Stimulated activated CD4-positive, alpha-beta T cell treated with anti-CD3 and anti-CD28 coated beads, Interleukin-1b, Interleukin-23, amount 100 ng/mL, for 4 hours (primary cell): ENCODE results near the gene RIPOR1.

Experiments
- DNase-seq, 2 donors: peaks; one replicate each; pipeline ENCODE4 v3.0.0-alpha.2; 2020; ENCODE audit warnings: low read depth in 2 of 2

Gene RIPOR1

DNA sequence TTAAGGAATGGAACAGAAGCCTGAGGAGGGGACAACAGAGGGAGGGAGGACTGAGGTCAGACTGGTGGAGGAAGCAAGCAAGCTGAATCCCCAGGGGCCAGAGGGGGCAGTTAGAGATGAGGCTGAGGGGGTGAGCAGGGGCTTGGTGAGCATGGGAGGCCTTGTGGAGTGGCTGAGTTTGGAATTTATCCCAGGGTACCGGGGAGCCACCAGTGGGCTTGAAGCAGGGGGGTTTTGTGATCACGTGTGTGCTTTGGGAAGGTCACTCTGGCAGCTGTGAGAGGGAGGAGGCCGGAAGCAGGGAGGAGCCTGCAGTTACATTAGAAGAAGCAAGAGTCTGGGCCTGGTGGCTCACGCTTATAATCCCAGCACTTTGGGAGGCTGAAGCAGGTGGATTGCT lies 23.8 kb downstream of the RIPOR1 start:
- no peak for DNase-seq

DNA sequence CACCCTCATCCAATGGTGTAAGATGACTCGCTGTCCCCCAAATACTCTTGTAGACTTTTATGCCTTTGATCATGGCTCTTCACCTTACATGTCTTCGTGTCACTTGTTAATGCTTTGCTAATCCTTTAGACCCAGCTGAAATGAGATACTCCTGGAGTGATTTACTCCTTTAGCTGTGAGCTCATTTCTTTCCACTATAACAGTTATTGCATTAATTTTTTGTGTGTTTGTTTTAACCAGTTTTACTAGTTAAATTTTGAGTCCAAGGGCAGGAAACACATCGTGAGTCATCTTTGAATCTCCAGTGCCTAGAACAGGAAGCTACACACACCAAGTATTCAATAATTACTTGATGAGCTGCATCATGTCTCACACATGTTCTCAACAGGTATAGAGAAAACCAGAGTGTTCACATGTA lies 27.2 kb downstream of the RIPOR1 start:
- no peak for DNase-seq

DNA sequence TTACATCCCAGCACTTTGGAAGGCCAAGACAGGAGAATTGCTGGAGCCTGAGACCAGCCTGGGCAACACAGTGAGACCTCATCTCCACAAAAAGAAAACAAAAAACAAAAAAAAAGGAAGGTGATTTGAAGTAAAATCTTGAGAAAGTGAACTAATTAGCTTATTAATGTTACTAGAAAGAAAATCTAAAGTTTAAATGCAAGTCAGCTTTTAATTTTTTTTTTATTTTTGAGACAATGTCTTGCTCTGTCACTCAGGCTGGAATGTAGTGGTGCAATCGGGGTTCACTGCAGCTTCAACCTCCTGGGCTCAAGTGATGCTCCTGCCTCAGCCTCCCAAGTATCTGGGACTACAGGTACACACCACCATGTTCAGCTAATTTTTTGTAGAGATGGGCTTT lies 30.2 kb downstream of the RIPOR1 start:
- no peak for DNase-seq

DNA sequence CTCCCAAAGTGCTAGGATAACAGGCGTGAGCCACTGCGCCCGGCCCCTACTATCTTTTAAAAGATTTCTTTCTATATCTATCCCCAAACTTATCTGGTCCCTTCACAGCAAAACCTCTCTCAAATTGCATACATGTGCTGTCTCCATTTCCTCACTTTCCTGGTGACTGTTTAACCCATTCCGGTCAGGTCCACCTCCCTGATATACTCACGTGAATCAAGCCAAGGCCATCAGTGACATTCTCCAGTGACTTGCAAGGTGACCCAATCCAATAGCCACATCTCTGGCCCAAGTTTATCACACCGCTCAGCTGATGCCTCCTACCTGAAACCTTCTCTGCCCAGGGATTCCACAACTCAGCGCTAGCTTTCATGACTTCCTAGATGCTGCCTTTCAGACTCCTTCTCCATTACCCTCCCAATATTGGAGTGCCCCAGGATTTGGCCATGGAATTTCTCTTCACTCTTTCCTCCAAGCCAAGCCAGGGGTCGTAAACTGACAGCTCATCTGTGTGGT lies 32.3 kb downstream of the RIPOR1 start:
- no peak for DNase-seq

DNA sequence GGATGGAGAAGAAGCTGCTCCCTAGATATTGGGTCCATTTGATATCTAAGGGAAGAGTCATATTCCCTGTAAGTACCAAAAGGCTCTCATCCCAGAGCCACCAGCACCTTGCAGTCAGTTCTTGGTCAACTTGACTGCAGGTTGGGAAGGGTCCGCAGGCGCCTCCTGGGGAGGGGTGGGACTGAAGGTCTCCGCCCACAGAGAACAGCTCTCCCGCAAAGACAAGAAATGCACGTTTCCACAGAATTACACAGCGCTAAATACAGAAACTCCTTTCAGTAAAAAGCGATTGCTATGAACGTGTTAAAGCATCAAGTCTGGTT lies 32.8 kb downstream of the RIPOR1 start:
- no peak for DNase-seq

DNA sequence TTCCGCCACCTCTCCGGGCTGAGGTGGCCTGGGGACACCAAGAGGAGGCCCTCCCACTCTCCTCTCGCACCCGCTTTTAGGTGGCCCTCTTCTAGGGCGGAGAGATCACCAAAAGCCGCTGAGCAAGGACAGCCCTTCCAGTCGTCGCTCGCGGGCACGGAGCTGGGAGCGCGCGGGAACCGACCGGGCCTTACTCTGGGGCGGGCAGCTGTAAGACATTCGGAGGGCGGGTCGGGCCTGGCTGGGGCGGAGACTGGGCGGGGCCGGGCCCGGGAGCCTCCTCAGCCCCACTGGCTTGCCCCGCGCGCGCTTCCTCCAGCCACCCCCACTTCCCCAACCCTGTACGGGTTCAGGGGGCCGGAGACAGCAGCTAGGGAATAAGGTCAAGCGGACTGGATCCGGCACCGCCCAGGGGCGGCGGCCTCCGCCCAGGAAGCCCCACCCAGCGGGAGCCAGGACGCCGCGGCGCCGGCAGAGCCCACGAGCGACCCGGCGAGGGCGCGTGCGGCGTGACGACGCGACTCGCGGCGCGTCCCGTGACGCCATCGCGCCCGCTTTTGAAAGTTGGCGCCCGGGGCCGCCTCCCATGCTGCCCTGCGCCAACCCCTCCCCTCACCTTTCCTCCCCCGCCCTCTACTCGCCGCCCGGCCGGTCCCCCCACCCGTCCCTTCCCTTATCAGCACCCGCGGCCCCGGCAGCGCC lies 33.3 kb downstream of the RIPOR1 start:
- DNase-seq: peak; percentile 94 to 95

DNA sequence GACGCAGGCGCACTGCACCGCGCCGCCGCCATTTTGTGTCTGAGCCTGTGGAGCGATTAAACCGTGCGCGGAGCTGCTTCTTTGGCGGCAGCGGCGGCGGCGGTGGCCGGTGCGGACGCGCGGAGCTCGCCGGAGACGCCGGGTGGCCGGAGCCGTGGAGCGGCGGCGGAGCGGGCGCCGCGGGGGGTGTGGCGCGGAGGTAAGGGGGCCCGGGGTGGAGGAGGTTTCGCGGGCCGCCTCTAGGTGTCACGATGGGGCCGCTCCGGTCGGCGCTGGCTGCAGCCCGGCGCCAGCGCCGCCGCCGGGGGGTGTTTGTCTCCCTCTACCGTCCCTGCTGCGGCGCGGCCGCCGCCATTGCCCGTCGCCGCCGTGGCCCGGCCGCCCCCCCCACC lies 33.9 kb downstream of the RIPOR1 start, which contains the start of gene CTCF:
Gene CTCF, plus strand, starts transcription at position 1 of the 392 bp plus-strand sequence. CDS start 48,307 bp downstream, outside the sequence.
- peak; percentile 69 to 74 for DNase-seq

DNA sequence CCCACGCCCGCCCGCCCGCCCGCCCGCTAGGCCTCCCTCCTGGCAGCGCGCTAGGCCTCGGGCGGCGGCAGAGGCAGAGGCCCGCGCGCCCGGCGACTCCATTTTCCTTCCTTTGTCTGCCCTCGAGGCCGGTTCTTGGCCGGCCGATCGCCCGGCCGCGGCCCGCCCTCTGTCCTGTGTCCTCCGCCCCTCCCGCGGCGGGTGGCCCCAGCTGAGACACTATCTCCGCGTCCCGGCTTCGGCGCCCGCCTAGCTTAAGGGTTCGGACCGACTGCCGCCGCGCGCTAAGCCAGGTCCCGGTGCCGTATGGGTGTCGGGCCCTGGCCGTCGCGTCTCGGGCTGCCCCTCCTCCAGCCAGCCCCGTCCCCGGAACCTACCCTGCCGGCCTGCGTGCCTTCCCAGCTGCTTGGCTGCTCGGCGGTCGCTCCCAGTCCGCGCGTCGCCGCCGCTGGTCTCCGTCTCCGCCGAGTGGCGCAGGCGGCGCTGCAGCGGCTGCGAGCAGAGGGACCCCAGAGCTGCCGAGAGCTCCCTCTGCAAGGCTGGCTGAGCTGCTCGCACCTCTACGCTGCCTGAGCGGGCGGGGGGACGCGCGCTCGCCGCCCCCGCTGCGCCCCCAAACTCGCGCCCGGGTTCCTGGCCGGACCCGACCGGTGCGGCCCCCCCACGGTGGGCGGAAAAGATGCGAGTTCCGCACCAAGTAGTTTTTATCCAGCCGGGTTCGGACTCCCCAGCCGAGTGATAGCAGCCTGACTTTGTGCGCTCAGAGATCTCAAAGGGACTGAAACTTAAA lies 34.5 kb downstream of the RIPOR1 start:
- peak in 1 of 2 donors; percentile 53 for DNase-seq

DNA sequence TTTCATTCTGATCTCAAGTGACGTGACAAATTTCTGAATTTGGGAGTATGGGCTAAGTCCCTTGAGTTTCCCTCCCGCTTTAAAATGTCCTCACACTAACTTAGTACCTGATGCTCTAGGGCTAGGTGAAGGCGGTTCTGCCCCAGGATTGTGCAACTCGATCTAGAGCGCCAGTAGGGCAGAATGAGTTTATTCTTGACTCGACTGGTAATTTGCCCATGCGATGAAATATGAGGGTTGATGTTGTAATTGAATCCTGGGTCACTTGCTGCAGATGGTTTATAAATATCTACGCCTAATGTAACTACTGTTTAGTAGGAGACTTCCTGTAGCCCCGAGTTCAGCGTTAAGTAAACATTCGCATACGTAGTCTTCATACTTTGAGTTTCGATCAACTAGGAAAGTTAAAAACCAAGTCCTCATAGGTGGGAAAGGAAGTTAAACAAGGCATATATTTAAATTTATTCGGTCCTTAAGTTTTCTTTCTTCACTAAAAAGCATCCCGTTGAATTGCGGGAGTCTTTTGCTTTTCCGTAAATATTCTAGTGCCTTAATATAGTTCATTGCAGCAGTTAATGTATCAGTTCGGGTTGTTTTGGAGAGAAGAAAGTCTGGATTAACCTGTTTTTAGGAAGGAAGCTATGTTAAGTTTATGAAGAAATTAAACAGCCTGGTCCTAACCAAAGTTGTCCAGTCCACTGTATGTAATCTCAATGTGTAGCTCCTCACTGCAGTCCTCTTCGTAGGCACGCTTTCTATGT lies 35.3 kb downstream of the RIPOR1 start:
- no peak for DNase-seq

DNA sequence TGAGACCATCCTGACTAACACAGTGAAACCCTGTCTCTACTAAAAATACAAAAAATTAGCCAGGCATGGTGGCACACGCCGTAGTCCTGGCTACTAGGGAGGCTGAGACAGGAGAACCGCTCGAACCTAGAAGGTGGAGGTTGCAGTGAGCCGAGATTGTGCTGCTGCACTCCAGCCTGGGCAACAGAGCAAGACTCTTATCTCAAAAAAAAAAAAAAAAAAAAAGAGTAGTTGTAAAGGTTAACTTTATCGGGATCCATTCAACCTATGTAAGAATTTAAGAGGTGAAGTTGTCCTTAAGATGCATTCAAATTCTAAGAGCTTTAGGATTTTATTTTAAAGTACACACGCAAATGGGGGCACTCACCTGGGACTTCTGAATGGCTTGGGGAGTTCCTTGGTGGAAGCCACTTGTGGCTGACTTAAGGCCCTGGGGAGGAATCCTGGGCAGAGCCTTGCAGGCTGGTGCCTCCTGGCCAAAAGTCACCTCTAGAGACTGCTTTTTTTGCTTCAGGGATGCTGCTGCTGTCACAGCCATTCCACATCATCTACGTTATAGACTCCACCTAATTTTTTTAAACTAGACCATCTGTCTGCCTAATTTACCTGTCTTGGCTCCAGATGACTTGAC lies 37.0 kb downstream of the RIPOR1 start:
- no peak for DNase-seq

DNA sequence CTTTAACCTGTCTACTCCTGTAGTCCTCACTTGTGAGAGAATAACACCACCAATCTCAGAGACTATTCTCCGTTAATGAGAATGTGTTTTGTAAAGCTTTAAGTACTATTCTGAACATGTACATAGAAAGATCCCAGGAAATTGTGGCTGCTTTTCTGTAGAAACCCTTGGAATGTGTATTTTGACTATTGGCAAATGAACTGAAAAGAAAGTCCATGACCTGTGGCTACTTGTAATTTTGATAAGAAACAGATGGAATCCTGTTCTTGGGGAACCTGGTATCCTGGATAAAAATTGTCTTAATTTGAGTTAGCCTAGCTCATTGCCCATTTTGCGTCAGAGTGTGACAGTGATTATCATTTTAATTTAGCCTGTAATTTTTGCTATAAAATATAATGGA lies 42.8 kb downstream of the RIPOR1 start:
- DNase-seq: no peak

DNA sequence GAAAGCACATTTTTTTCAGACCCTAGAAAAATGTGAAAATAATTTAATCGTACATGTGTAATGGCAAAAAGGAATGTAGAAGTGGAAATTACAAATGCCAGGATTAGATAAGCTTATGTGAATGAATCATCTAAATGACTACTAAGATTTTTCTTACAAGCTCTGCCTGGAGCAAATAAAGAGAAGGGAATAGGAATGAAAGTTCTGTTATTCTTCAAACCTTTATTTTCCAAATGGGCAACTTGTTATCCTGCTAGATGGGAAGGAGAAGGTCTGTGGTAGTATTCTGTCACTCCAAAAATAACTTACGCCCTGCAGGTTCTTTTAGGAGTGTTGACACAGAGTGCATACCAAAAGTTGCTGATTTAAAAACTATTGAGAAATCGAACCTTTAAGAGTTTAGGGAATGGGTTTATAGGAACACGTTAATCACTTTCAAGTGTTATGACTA lies 43.4 kb downstream of the RIPOR1 start:
- no peak for DNase-seq

DNA sequence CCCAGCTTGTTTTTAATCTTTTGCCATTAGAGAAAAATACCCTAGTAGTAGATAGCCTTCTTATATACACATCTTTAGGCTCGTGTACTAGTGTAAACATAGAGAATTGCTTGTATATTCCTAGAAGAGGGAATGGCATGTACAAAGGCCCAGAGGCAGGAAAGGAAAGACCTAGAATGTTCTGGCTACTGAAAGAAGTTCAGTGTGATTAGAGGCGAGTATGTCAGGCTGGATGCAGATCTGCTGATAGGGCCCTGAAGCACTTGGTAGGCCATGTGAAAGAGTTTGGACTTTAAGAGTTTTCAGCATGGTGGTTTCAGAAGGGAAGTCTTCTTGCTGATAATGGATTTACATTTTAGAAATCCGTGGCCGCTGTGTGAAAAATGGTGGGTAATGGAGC lies 51.1 kb downstream of the RIPOR1 start:
- no peak for DNase-seq

DNA sequence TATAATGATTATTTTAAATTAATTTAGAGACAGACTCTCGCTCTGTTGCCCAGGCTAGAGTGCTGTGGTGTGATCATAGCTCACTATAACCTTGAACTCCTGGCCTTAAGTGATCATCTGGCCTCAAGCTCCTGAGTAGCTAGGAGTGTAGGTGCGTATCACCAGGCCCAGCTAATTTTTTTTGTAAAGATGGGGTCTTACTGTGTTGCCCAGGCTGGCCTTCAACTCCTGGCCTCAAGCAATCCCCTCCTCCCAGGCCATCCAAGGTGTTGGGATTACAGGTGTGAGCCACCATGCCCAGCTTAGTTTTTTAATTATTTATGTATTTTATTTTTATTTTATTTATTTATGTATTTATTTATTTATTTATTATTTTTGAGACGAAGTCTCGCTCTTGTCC lies 51.6 kb downstream of the RIPOR1 start:
- no peak for DNase-seq

DNA sequence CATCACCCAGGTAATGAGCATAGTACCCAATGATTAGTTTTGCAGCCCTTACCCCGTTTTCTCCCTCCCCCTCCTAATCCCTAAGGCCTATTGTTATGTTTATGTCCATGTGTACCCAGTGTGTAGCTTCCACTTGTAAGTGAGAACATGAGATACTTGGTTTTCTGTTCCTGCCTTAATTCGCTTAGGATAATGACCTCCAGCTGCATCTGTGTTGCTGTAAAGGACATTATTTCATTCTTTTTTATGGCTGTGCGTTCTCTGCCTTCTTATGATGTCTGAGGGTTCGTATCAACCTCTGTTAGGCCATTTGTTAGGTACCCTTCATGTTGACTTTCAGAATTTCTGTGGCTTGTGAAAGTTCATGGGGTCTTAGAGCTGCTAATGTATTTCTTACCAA lies 64.7 kb downstream of the RIPOR1 start:
- no peak for DNase-seq

DNA sequence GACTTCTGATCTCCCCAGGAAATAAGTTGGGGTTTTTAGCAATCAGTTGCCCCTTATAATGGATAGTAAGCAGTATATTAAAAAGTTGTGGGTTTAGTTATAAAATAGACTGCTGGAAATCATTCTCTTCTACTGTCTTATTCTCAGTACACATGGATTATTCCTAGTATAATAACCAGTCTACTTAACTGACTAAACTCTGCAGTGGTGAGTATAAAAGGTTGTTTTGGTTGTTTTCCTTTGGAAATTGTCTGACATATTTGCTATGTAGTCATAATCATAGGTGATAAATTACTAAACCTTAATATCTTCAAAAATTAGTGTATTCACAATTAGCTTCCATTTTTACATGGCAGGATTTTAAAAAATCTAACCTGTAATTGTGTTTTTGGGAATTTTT lies 65.1 kb downstream of the RIPOR1 start:
- DNase-seq: no peak

DNA sequence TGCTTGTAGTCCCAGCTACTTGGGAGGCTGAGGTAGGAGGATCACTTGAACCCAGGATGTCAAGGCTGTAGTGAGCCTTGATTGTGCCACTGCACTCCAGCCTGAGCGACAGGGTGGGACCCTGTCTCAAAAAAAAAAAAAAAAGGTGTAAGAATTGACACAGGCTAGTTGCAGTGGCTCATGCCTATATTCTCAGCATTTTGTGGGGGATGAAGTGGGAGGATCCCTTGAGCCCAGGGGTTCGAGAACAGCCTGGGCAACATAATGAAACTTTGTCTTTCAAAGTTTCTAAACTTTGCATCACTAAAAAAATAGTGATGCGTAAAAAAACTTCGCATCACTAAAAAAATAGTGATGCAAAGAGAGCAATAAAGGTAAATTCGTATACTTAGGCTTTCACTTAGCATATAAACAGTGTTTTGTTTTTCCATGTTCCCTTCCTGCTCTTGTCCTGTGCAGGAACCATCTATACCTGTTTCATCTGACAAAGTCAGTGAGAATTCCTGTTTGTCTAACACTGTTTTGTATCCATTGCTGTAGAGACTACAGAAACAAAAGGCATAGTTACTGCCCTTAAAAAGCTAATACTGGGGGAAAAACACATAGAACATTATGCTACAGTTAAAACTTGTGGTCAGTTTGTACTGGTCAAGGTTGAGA lies 65.8 kb downstream of the RIPOR1 start:
- no peak for DNase-seq

DNA sequence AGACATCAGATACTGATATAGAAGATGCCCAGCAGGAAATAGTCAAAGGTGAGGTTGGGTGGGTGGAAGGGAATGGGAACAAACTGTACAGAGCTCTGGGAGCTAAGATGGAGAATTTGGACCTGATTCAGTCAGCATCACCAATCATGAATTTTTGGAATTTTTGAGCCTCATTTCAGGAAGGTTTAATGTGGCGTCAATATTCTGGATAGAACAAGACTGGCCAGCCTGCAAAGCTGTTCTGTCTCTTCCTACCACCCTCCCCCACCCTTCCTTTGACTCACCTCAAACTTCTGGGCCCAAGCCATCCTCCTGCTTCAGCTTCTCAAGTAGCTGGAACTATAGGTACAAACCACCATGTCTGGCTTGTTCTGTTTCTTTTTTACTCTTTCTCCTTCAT lies 66.3 kb downstream of the RIPOR1 start:
- DNase-seq: no peak
